GM23338 (cell line): ENCODE results near the gene MYF6. TPM values are rescaled to one million over a fixed set of nuclear protein-coding genes. Genes with fewer than 3 reads are reported as not detected.

Experiments
- ATAC-seq: fragments of 200-7000 bp; cut with Tn5 transposase; 3 replicates; pipeline ENCODE4 v1.9.1; 2020
- DNase-seq: peaks from one replicate; pipeline ENCODE4 v3.0.0-alpha.2; 2015; ENCODE audit warnings: low spot score
- H2AFZ ChIP-seq: fragments of 200-600 bp; sonication (generic); 2 replicates; pipeline ENCODE4 v1.8.0; 2016; ENCODE audit warnings: antibody characterized with exemption, mild to moderate bottlenecking, moderate library complexity
- H3F3A ChIP-seq: fragments of 200-600 bp; sonication (generic); replicated peaks from 2 replicates; pipeline ENCODE4 v1.8.0; 2017; ENCODE audit warnings: antibody characterized with exemption, mixed run types, low read depth
- H3K27ac ChIP-seq: fragments of 200-600 bp; sonication (generic); 2 replicates; pipeline ENCODE4 v1.6.1; 2016; ENCODE audit warnings: low read depth
- H3K27me3 ChIP-seq: fragments of 200-600 bp; sonication (generic); 2 replicates; pipeline ENCODE4 v1.8.0; 2016; ENCODE audit warnings: mild to moderate bottlenecking, mixed run types, moderate library complexity; ENCODE audit not compliant: insufficient read depth
- H3K36me3 ChIP-seq: fragments of 200-600 bp; sonication (generic); 2 replicates; pipeline ENCODE4 v1.8.0; 2016; ENCODE audit warnings: mild to moderate bottlenecking; ENCODE audit not compliant: insufficient read depth
- H3K4me1 ChIP-seq: fragments of 200-600 bp; sonication (generic); 2 replicates; pipeline ENCODE4 v1.8.0; 2016; ENCODE audit warnings: mild to moderate bottlenecking, moderate library complexity; ENCODE audit not compliant: insufficient read depth
- H3K4me2 ChIP-seq: fragments of 200-600 bp; sonication (generic); 2 replicates; pipeline ENCODE4 v1.7.1; 2017; ENCODE audit warnings: mixed run types
- H3K4me3 ChIP-seq: fragments of 200-600 bp; sonication (generic); 2 replicates; pipeline ENCODE4 v1.6.1; 2016; ENCODE audit warnings: mixed run types
- H3K79me2 ChIP-seq: fragments of 200-600 bp; sonication (generic); replicated peaks from 2 replicates; pipeline ENCODE4 v1.8.0; 2017; ENCODE audit warnings: mild to moderate bottlenecking; ENCODE audit not compliant: insufficient read depth
- H3K9me2 ChIP-seq: fragments of 200-600 bp; sonication (generic); 2 replicates; pipeline ENCODE4 v1.8.0; 2017; ENCODE audit not compliant: insufficient read depth
- H4K20me1 ChIP-seq: fragments of 200-600 bp; sonication (generic); replicated peaks from 2 replicates; pipeline ENCODE4 v1.8.0; 2017; ENCODE audit warnings: mild to moderate bottlenecking; ENCODE audit not compliant: insufficient read depth
- H3K27ac Mint-ChIP-seq: 2 replicates; pipeline ENCODE4 v1.8.0; 2020; ENCODE audit warnings: inconsistent platforms, mild to moderate bottlenecking, moderate library complexity, mixed read lengths
- H3K27me3 Mint-ChIP-seq: 3 replicates; pipeline ENCODE4 v1.8.0; 2022; ENCODE audit warnings: low read depth, mild to moderate bottlenecking, moderate library complexity, mixed read lengths, inconsistent platforms; ENCODE audit not compliant: insufficient read depth, poor library complexity
- H3K36me3 Mint-ChIP-seq: 3 replicates; pipeline ENCODE4 v1.8.0; 2021; ENCODE audit warnings: low read depth, mild to moderate bottlenecking, inconsistent platforms, moderate library complexity, mixed read lengths
- H3K4me1 Mint-ChIP-seq: 3 replicates; pipeline ENCODE4 v1.8.0; 2020; ENCODE audit warnings: mild to moderate bottlenecking, inconsistent platforms, mixed read lengths
- H3K4me3 Mint-ChIP-seq: 3 replicates; pipeline ENCODE4 v1.8.0; 2021; ENCODE audit warnings: moderate library complexity, mild to moderate bottlenecking, inconsistent platforms, mixed read lengths
- H3K9me3 Mint-ChIP-seq: 3 replicates; pipeline ENCODE4 v1.8.0; 2020; ENCODE audit warnings: moderate library complexity, mild to moderate bottlenecking, inconsistent platforms, mixed read lengths
- CREB1 ChIP-seq: fragments of 250-450 bp; sonication (Bioruptor Pico); IDR thresholded peaks from 2 replicates; pipeline ENCODE4 v1.5.0; 2020; ENCODE audit warnings: low read depth, mild to moderate bottlenecking, moderate library complexity
- JUNB ChIP-seq: IDR thresholded peaks from one replicate; pipeline ENCODE4 v1.6.1; 2016; ENCODE audit warnings: antibody characterized with exemption; ENCODE audit not compliant: unreplicated experiment
- NANOG ChIP-seq: IDR thresholded peaks from 2 replicates; pipeline ENCODE4 v1.6.1; 2016; ENCODE audit warnings: antibody characterized with exemption, borderline replicate concordance
- STAT1 ChIP-seq: IDR thresholded peaks from one replicate; pipeline ENCODE4 v1.6.1; 2016; ENCODE audit warnings: antibody characterized with exemption; ENCODE audit not compliant: unreplicated experiment
- ZNF114 ChIP-seq: fragments of 250-450 bp; sonication (Bioruptor Pico); IDR thresholded peaks from 2 replicates; pipeline ENCODE4 v1.5.0; 2020; ENCODE audit warnings: mild to moderate bottlenecking, moderate library complexity
- ZNF331 ChIP-seq: fragments of 250-450 bp; sonication (Bioruptor Pico); IDR thresholded peaks from 2 replicates; pipeline ENCODE4 v1.5.0; 2020; ENCODE audit warnings: low read depth, mild to moderate bottlenecking, moderate library complexity
- polyA plus RNA-seq: library from polyadenylated mRNA; unstranded; fragments of >200 nt; fragmentation: Nextera tagmentation; extraction: Ambion mirVana; gene quantifications from 2 replicates; pipeline ENCODE4 v1.2.1, GENCODE V29; 2016
- total RNA-seq: library from RNA; depleted of rRNA; stranded (reverse); fragments of >200 nt; shearing (Covaris generic); gene quantifications from 2 replicates; pipeline ENCODE4 v1.2.3, GENCODE V29; 2014
- TF ChIP-seq, protein P1 (sequence below): fragments of 250-450 bp; sonication (Bioruptor Pico); IDR thresholded peaks from 2 replicates; pipeline ENCODE4 v1.5.0; 2020; ENCODE audit warnings: mild to moderate bottlenecking, moderate library complexity
- TF ChIP-seq, protein P2 (sequence below): IDR thresholded peaks from 2 replicates; pipeline ENCODE4 v1.6.1; 2016; ENCODE audit warnings: antibody characterized with exemption

Gene MYF6
- total and polyA plus RNA-seq, 2 experiments from 2014 or later, result not detected

DNA sequence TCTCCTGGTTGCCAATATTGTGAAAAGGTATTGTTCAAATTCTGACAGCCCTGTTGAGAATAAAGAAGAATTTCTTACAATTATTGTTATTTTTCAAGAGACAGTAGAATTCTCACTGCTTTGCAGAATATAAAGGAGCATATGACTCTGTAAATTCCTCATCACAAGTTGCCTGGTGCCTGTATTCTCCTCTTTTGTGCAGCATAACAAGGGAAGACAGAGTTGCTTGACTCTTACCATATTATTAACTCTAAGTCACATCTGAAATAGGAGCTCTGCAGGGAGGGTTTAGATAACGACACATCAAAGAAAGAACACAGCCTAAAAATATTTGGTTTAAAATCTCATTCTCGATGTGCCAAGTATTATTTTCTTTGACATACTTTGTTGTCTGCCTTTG lies 40.4 kb downstream of the MYF6 start (continued):
- TF ChIP-seq, protein P1, sequence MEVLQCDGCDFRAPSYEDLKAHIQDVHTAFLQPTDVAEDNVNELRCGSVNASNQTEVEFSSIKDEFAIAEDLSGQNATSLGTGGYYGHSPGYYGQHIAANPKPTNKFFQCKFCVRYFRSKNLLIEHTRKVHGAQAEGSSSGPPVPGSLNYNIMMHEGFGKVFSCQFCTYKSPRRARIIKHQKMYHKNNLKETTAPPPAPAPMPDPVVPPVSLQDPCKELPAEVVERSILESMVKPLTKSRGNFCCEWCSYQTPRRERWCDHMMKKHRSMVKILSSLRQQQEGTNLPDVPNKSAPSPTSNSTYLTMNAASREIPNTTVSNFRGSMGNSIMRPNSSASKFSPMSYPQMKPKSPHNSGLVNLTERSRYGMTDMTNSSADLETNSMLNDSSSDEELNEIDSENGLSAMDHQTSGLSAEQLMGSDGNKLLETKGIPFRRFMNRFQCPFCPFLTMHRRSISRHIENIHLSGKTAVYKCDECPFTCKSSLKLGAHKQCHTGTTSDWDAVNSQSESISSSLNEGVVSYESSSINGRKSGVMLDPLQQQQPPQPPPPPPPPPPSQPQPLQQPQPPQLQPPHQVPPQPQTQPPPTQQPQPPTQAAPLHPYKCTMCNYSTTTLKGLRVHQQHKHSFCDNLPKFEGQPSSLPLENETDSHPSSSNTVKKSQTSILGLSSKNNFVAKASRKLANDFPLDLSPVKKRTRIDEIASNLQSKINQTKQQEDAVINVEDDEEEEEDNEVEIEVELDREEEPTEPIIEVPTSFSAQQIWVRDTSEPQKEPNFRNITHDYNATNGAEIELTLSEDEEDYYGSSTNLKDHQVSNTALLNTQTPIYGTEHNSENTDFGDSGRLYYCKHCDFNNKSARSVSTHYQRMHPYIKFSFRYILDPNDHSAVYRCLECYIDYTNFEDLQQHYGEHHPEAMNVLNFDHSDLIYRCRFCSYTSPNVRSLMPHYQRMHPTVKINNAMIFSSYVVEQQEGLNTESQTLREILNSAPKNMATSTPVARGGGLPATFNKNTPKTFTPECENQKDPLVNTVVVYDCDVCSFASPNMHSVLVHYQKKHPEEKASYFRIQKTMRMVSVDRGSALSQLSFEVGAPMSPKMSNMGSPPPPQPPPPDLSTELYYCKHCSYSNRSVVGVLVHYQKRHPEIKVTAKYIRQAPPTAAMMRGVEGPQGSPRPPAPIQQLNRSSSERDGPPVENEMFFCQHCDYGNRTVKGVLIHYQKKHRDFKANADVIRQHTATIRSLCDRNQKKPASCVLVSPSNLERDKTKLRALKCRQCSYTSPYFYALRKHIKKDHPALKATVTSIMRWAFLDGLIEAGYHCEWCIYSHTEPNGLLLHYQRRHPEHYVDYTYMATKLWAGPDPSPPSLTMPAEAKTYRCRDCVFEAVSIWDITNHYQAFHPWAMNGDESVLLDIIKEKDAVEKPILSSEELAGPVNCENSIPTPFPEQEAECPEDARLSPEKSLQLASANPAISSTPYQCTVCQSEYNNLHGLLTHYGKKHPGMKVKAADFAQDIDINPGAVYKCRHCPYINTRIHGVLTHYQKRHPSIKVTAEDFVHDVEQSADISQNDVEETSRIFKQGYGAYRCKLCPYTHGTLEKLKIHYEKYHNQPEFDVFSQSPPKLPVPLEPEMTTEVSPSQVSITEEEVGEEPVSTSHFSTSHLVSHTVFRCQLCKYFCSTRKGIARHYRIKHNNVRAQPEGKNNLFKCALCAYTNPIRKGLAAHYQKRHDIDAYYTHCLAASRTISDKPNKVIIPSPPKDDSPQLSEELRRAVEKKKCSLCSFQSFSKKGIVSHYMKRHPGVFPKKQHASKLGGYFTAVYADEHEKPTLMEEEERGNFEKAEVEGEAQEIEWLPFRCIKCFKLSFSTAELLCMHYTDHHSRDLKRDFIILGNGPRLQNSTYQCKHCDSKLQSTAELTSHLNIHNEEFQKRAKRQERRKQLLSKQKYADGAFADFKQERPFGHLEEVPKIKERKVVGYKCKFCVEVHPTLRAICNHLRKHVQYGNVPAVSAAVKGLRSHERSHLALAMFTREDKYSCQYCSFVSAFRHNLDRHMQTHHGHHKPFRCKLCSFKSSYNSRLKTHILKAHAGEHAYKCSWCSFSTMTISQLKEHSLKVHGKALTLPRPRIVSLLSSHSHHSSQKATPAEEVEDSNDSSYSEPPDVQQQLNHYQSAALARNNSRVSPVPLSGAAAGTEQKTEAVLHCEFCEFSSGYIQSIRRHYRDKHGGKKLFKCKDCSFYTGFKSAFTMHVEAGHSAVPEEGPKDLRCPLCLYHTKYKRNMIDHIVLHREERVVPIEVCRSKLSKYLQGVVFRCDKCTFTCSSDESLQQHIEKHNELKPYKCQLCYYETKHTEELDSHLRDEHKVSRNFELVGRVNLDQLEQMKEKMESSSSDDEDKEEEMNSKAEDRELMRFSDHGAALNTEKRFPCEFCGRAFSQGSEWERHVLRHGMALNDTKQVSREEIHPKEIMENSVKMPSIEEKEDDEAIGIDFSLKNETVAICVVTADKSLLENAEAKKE (CRISPR knock-in tag), result no peak
- TF ChIP-seq ZNF331 (CRISPR knock-in tag), result no peak

DNA sequence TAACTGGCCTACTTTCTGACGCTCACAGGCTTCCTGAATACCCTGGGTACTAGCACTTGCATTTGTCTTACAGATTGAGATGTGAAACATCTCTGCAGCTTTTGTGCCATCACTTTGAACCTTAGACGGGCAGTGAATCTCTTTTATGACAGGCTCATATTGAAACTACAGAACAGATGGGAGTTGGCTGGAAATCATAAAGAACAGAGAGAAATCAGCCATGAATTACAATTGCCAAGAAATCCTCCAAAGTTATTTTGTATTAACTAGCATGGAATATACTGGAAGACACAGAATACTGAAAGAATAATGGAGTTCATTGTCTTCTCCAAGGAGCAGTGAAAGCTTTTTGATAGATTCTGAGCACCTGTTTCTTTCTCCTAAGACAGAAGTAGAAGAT lies 42.0 kb downstream of the MYF6 start:
- Histone ChIP-seq H3F3A (no peaks in the 10 kb centered on the region), H3K9me2 (no peaks in the 10 kb centered on the region), H3K4me2 (no peak overlapping the region), H3K27me3 (no peaks in the 10 kb centered on the region), H3K4me1 (no peaks in the 10 kb centered on the region), H4K20me1 (no peaks in the 10 kb centered on the region), H3K79me2 (no peaks in the 10 kb centered on the region), H3K36me3 (no peaks in the 10 kb centered on the region), H2AFZ (no peak overlapping the region), H3K27ac (no peak overlapping the region), H3K4me3 (no peak overlapping the region)
- ATAC-seq (no peak), DNase-seq (no peak)
- Mint-ChIP-seq H3K4me3 (no peak overlapping the region), H3K36me3 (no peaks in the 10 kb centered on the region), H3K27me3 (peaks cover 2% of the 10 kb centered on the region), H3K4me1 (no peaks in the 10 kb centered on the region), H3K9me3 (no peaks in the 10 kb centered on the region), H3K27ac (no peak overlapping the region)
- TF ChIP-seq, protein P2, sequence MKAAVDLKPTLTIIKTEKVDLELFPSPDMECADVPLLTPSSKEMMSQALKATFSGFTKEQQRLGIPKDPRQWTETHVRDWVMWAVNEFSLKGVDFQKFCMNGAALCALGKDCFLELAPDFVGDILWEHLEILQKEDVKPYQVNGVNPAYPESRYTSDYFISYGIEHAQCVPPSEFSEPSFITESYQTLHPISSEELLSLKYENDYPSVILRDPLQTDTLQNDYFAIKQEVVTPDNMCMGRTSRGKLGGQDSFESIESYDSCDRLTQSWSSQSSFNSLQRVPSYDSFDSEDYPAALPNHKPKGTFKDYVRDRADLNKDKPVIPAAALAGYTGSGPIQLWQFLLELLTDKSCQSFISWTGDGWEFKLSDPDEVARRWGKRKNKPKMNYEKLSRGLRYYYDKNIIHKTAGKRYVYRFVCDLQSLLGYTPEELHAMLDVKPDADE, result no peak
- TF ChIP-seq STAT1 (no peak), CREB1 (CRISPR knock-in tag) (no peak), JUNB (no peak), ZNF114 (CRISPR knock-in tag) (no peak), NANOG (no peak)
